NCI-H1105 (cell line): Measurements from ENCODE around the gene PATE1.
"Not testable (repeated sequence)": the region's sequence is repeated elsewhere in the genome, so short reads cannot be mapped to it uniquely, and the experiment has no call there.

Source experiments
- DNase-seq: peaks from one replicate; lab custom pipeline; 2025; lab: John Stamatoyannopoulos, UW

The PATE1 gene, protein sequence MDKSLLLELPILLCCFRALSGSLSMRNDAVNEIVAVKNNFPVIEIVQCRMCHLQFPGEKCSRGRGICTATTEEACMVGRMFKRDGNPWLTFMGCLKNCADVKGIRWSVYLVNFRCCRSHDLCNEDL

DNA sequence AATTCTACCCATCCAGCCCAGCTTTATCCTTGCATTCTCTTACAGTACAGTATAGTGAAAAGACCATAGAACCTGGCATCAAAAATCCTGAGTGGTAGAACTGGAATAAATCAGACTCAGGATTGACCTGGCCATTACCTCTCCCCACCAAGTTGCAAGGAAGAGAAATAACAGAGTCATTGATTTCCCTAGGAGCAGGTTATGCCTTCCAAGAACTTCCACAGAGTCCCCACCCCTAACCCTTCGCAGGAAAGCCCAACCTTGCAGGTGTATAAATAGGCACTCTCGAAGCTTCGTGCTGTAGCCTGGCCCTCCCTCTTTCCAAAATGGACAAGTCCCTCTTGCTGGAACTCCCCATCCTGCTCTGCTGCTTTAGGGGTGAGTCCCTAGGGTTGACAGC, at the start of gene PATE1:
Gene PATE1 (plus strand): TSS at position 301 of the 400 bp plus-strand sequence. CDS start 26 bp downstream, at position 327.
- no peak for DNase-seq

GRCh38 chr11:125701018-125701610, 45.0 kb upstream of the PATE1 start:
- no peak for DNase-seq

DNA sequence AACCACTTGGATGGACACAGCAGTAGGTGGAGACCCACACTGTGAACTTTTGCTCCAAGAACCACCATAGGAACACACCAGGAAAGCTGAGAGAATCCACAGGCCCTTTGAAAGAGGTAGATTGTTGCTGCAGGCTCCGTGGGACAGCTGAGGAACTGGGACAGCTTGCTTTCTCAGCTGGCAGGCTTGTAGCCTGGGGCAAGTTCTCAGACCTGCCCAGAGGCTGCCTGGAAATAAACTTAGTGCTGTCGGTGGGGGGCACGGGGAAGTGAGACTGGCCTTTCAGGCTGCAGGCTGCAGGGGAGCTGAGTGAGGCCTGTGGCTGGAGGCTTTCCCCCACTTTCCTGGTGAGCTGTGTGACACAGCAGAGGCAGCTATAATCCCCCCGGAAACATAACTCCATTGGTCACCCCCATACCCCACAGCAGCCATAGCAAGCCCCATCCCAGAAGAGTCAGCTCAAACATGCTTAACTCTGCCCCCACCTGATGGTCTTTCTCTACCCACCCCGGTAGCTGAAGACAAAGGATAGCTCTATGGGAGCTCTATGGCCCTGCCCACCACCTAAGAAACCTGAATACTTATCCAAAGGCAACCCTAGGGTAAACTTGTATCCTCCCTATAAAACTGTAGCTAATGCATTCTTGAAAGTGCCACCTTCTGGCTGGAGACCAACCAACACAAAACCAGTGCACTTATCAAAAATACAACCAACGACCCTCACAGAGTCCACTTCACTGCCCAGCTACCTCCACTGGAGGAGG, 44.0 kb upstream of the PATE1 start:
- DNase-seq = no peak

DNA sequence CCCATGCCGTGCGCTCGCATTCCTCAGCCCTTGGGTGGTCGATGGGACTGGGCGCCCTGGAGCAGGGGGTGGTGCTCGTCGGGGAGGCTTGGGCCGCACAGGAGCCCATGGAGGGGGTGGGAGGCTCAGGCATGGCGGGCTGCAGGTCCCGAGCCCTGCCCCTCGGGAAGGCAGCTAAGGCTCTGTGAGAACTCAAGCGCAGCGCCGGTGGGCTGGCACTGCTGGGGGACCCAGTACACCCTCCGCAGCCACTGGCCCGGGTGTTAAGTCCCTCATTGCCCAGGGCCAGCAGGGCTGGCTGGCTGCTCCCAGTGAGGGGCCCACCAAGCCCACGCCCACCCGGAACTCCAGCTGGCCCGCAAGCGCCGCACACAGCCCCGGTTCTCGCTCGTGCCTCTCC, 41.4 kb upstream of the PATE1 start:
- not testable (repeated sequence) for DNase-seq

DNA sequence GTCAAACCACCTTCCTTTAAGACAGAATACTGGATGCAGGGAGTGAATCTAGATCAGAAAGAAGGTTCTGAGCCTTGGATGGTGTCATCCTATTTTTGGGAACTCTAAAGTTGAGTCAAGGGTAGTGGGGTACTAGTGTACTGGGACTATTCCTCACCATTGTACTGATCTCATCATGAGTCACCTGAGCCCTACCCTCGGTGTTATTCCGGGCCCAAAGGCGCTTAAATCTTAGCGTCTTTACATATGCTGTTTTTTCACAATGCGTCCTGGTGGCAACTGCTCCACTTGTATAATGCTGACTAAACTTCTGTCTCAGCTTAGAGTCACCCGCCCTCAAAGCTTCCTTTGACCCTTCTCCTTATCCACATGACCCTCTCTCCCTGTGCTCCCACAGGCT, 25.3 kb upstream of the PATE1 start:
- DNase-seq = no peak

- no peak for DNase-seq
Measured at GRCh38 chr11:125724125-125724524, 22.0 kb upstream of the PATE1 start.

DNA sequence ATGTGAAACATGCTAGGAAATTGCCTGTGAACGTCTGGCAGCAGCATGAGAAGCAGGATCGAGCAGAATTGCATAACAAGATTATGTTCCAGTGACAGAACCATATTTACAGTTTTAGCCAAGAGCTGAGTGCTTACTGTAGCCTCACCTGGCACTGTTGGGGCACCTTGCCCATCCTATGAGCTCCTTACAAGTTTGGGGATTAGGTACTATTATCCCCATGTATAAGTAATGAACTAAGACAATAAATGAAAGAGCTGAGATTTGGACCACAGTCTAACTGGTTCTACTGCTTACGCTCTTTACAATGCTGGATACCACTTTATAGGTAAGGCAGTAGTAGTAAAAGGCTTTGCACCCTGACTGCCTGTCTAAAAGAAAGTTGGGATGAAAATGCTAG, 17.1 kb upstream of the PATE1 start:
- no peak for DNase-seq

GRCh38 chr11:125740617-125741016, 5.5 kb upstream of the PATE1 start:
- DNase-seq = no peak

DNA sequence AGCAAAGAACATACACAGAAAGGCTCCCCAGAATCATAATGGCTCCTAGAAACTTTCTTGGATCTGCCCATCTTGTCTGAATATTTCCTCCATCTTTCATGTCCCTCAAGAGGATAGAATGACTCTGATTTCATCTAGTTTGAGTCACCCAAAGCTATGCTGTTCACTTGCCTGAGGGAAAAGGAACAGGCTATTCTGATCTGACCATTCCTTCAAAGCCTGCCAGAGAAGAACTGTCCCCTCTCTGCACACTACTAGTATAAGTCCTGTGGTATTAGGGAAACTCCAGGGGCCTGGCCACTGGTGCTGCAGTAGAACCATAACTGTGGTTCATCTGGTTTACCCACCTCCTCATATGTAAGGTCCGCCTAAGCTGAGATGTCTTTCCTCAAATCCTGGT, 2.4 kb upstream of the PATE1 start:
- no peak for DNase-seq

- DNase-seq = no peak
Measured at GRCh38 chr11:125750629-125751028, 4.5 kb downstream of the PATE1 start.

DNA sequence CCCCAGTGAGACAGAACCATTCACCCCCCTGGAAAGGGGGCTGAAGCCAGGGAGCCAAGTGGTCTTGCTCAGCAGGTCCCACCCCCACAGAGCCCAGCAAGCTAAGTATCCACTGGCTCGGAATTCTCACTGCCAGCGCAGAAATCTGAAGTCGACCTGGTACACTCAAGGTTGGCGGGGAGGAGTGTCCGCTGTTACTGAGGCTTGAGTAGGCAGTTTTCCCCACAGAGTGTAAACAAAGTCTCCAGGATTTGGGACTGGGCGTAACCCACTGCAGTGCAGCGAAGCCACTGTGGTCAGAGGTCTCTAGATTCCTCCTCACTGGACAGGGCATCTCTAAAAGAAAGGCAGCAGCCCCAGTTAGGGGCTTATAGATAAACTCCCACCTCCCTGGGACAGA, 10.0 kb downstream of the PATE1 start:
- no peak for DNase-seq

- DNase-seq = no peak
Measured at GRCh38 chr11:125762445-125762844, 16.4 kb downstream of the PATE1 start.

GRCh38 chr11:125763483-125763882, 17.4 kb downstream of the PATE1 start:
- DNase-seq = no peak

DNA sequence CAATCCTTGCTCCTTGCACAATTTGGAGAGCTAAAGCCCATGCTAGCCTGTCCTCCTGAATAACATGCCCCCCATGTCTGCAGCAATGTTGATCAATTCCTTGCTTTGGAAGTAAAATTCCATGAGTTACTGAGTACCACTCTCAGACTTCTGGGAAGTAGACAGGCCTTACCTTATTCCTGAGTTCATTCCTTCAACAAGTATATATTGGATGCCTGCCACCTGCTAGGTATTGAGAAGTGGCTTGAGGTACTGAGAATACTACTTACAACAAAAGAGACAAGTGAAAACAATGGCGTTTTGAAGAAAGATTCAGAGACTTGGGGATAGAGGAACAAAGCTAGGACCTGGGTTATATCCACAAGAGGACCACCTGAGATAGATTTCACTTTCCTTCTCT, 20.2 kb downstream of the PATE1 start:
- DNase-seq = no peak

DNA sequence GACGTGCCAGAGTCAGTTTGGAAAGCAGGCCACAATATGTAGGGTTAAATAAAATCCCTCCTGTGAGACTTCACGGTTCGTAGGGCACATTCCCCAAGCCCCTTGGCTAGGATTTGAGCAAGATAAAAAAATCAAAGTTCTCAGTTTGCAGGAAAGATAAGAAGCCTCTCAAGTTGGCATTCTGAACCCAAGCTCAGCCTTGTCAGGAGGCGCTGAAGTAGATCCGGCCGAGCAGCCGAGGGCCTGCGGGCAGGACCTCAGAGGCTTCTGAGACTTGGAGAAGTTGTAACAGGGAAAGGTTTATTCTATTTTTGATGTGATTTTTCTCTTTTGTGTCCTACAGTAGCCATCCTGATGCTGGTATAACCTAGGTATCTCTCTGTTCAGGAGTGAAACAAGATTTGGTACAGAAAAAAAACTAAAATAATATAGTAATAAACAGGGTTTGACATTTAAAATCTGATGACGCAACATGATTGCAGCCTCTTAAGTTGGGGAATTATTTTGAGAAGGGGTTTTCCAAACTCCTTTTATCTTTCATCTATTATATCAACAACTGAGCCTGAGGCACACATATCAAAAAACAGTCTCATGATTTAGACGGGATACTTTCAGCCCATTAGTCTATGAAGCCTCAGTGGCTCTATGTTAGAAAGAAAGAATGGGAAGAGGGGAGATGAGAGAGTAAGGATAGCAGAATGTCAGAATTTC, 22.4 kb downstream of the PATE1 start:
- DNase-seq = no peak

GRCh38 chr11:125770583-125770982, 24.5 kb downstream of the PATE1 start:
- no peak for DNase-seq

DNA sequence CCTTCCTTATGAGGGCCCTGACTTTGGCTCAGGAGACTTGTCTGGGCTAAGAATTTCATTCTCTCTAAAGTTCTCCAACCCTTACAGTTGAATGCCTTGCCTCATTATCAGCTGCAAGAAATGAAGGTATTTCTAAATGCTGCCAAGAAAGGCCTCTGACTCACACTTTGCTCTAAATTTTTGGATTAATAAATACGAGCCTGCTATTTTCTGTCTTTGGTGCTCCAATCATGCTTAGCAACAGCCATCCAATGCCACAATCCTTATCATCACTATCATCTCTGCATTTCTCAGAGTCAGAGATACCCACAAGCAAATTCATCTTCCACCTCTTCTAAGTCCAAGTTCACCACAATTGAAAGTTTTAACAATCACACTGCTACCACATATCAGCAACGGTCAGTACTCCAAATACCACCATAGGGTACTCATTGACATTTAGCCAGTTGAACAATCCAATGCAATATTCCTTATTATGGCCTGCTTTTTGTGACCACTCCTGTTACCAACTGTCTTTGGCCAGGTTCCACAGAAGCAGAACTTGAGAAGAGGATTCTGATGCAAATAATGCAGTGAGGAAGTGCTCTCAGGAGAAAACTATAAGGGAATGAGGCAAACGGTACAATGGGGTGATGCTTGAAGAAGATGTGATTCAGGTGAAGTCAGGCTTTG, 26.9 kb downstream of the PATE1 start:
- no peak for DNase-seq

GRCh38 chr11:125773516-125773915, 27.4 kb downstream of the PATE1 start:
- no peak for DNase-seq

- no peak for DNase-seq
Measured at GRCh38 chr11:125777309-125777708, 31.2 kb downstream of the PATE1 start.

- no peak for DNase-seq
Measured at GRCh38 chr11:125778728-125779127, 32.6 kb downstream of the PATE1 start, which contains the start of gene PATE2. Gene PATE2, minus strand, starts transcription at chr11:125778828. Its CDS starts 55 bp downstream, at chr11:125778773.

GRCh38 chr11:125784678-125785077, 38.6 kb downstream of the PATE1 start:
- no peak for DNase-seq

DNA sequence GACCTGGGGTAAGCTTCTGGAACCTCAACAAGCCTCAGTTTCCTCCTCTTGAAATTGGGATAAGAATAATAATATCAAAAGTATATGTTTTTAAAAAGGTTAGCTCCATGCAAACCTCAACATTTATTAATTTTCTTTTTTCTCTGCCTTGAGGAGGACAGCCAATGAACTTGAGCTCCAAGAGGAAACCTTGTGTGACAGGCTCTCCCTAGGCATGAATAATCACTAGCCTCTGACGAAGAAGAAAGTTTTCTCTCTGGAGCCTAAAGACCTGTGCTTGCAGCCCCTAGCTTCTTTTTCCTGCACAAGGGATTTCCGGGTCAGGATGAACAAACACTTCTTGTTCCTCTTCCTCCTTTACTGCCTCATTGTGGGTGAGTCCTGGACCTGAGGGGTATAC, 41.7 kb downstream of the PATE1 start, which contains the start of gene PATE3:
Gene PATE3 (plus strand): TSS at position 301 of the 400 bp plus-strand sequence. CDS start 25 bp downstream, at position 326.
- no peak for DNase-seq
